Choroid plexus epithelial cell (primary cell): ENCODE measurements around the gene ATP2B3.

ENCODE experiments used
- DNase-seq: peaks from one replicate; pipeline ENCODE4 v3.0.0-alpha.2; 2010; ENCODE audit warnings: low read depth
- H3K4me3 ChIP-seq: 2 replicates; pipeline ENCODE4 v1.5.1; 2011; ENCODE audit warnings: low read depth, mild to moderate bottlenecking, control low read depth, low read length, moderate library complexity
- TF ChIP-seq, protein P1 (sequence below): conservative IDR thresholded peaks from 2 replicates; pipeline ENCODE4 v1.5.1; 2011; ENCODE audit warnings: low read depth, mild to moderate bottlenecking, control low read depth, inconsistent platforms, low read length, moderate library complexity

The ATP2B3 gene

DNA sequence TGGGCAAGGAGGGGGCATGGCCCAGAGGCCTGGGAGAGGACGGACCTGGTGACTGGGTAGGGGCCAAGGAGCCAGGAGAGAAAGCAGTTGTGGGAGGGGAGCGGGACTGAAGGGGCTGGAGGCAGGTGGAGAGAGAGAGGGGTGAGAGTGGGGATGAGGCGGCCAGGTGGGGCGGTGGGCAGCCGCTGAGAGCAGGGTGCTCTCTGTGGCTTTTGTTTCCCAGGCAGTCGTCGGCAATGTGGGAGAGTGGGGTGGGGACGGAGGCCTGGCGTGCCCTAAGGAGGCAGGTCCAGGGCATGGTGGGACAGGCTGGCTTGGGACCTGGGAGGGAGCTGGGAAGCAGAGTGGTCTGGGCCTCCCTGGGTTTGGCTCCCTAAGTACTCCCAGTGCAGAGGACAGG, 3.2 kb upstream of the ATP2B3 start:
- no peak for DNase-seq
- no peak overlapping the region for H3K4me3 ChIP-seq
- TF ChIP-seq, protein P1, sequence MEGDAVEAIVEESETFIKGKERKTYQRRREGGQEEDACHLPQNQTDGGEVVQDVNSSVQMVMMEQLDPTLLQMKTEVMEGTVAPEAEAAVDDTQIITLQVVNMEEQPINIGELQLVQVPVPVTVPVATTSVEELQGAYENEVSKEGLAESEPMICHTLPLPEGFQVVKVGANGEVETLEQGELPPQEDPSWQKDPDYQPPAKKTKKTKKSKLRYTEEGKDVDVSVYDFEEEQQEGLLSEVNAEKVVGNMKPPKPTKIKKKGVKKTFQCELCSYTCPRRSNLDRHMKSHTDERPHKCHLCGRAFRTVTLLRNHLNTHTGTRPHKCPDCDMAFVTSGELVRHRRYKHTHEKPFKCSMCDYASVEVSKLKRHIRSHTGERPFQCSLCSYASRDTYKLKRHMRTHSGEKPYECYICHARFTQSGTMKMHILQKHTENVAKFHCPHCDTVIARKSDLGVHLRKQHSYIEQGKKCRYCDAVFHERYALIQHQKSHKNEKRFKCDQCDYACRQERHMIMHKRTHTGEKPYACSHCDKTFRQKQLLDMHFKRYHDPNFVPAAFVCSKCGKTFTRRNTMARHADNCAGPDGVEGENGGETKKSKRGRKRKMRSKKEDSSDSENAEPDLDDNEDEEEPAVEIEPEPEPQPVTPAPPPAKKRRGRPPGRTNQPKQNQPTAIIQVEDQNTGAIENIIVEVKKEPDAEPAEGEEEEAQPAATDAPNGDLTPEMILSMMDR: no peak

DNA sequence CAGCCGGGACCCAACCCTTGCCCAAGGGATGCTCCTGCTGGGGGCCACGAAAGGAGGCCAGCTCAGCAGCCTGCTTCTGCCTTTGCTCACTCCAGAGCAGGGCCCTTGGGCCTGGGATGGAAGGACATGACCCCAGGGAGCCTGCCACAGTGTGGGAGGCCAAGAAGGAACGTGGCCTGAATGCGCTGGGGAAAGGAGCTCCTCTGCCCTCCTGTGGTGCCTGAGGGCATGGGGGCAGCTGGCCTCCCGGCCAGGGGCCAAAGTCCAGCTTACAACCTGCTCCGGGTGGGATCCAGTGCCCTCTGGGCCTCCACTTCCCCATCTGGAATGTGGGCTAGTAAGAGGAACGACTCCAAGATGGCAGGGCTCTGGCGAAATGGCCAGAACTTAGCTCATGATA, 2.0 kb upstream of the ATP2B3 start:
- DNase-seq: no peak
- TF ChIP-seq, protein P1: no peak
- H3K4me3 ChIP-seq: no peak overlapping the region

DNA sequence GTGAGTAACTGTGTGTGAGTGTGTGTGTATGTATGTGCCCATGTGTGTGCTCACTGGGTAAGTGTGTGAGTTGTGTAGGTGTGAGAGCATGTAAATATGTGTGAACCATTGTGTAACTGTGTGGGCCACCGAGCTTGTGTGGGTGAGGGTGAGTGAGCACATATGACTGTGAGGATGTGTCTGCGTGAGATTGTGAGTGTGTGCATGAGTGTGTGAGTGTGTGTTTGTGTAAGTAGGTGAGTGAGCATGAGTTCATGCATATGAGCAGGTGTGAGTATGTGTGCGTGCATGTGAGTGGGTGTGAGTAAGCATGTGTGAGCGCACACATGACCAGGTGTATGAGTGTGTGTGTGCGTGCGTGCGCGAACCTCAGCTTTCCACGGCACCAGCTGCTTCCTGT, 1.4 kb upstream of the ATP2B3 start:
- TF ChIP-seq, protein P1: no peak
- no peak for DNase-seq
- H3K4me3 ChIP-seq: no peak overlapping the region

DNA sequence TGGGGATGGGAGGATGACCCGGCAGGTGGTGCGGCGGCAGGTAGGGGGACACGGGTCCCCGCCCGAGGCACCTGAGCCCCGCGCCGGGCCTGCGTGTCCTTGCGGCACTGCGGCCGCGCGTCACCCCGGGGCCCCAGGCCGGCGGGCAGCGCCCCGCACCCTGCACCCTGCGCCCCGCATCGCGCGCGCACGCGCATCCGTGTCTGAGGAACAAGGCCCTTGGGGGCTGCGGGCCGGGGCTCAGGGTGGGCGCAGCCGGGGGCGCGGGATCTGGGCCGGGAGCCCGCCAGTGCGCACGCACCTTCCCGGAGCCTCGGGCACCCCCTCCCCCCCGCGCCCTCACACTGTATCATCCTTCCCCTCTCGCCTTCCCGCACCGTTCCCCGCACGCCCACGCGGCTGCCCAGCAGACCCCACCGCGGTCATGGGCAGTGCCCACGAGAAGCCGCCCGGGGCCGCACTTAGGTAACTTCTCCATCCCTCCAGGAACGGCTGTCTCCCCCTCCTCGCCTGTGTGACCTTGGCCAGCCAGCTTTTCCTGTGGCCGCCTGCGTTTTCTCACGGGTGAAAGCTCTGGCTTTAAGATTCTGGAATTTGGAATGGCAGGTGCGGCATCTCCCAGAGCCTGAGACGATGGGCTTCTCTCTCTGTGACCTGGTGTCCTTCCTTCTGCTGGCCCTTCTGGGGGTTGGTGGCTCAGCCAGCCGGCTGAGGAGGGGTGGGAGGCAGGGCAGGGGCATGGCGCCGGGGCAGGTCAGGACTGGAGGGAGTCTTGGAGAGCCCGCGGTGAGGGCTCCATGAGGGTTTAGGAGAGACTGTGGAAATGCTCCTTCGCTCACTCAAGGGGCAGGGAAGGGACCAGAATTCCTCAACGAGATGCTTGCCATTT, 748 bp downstream of the ATP2B3 start:
- TF ChIP-seq, protein P1: no peak
- no peak for DNase-seq
- H3K4me3 ChIP-seq: no peak overlapping the region

DNA sequence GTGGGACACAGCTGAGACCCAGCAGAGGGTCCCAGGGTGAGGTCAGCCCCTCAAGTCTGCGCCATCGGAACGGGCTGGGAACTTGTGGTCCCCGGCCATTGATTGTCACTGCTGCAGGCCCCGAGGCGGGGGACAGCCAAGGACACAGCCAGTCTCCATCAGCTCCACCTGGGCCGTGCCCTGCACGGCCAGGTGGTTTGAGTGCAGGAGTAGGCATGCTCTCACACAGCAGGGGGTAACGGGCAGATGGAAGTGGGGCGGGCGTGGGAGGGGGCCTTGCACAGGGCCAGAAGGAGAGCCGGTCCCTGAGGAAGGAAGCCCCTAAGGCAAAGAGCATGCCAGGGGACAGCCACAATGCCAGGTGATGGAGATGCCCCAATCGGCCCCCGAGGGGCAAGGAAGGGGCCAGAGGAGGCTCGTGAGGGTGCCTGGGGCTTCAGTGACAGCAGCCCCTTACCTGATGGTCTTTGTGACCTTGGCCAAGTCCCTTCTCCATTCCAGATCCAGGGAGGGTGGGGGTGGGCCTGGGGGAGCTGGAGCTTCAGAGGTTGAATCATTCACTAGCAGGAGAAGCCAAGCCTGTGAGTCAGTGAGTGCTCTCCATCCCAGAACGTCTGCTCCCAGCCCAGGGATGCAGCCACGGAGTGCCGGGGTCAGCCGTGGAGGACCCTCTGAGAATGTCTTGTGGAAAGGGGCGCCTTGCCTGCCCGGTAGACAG, 2.3 kb downstream of the ATP2B3 start:
- TF ChIP-seq, protein P1: no peak
- peak; percentile 26 for DNase-seq
- no peak overlapping the region for H3K4me3 ChIP-seq

DNA sequence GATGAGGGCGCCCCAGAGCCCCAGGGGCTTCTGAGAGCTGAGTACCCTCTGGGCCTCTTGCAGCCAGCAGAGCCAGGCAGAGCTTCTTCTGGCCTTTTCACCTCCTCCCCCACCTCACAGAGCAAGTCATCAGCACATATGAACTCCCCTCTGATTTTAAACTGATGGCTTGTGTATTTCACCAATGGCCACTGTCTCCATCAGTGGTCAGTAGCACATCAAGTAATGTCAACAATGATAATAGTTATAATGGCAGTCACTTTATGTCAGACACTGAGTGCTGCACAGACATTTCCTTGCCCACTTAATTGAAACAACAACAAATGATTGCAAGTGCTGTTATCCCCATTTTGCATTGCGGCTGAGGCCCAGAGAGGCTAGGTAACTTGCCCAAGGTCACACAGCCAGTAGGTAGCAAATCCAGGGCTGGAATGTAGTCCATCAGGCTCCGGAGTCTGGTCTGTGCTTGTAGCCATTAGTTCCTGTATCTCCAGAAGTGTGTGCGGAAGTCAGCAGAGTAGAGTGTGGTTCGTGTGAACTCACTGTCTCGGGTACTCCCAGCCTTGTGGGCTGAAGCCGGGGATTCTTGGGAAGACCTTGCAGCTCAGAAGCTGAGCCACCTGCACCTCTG, 3.0 kb downstream of the ATP2B3 start:
- no peak for DNase-seq

More for the DNA sequence above, 3.0 kb downstream of the ATP2B3 start:
- TF ChIP-seq, protein P1: no peak
- H3K4me3 ChIP-seq: no peak overlapping the region
